HG03565 (cell line): ENCODE results near the gene L3HYPDH.

ENCODE experiments used
- ATAC-seq: cut with Tn5 transposase; IDR thresholded peaks from one replicate; pipeline ENCODE4 v1.9.1; 2021; ENCODE audit warnings: mild to moderate bottlenecking, moderate library complexity; ENCODE audit not compliant: unreplicated experiment

Gene L3HYPDH

DNA sequence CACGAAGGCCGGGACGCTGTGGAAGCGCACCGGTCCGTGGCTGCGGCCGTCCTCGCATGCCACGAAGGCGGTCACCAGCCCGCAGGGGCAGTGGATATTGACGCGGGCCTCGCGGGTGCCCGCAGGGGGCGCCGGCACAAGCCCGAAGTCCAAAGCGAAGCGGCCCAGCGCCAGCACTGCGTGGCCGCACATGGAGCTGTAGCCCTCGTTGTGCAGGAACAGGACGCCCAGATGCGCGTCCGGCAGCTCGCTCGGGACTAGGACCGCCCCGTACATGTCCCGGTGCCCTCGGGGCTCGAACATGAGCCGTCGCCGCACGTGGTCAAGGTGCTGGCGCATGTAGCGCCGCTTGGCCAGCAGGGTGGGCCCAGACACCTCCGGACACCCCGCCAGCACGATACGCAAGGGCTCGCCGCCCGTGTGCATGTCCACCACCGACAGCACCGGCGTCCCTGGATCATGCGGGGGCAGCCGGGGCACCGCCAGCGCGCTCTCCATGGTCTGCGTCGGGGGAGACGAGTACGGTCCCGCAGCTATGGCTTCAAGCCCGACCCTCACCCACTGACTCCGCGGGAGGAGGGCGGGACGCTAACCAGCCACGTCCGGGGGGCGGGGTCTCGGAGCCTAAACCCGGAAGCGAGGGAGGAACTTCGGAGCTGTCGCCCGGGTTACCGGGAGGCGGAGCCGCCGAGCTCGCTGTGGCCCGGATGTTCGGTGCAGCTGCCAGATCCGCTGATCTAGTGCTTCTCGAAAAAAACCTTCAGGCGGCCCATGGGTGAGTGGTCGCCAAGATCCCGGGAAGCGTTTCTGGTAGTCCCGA is at the start of gene L3HYPDH, which contains the start of gene JKAMP:
Gene L3HYPDH, minus strand, starts transcription at position 590 of the 820 bp plus-strand sequence. Its CDS starts 92 bp downstream, at position 498.
Gene JKAMP, plus strand, starts transcription at position 699 of the 820 bp plus-strand sequence. Its CDS starts 73 bp downstream, at position 772.
- ATAC-seq, result peak; percentile 73

DNA sequence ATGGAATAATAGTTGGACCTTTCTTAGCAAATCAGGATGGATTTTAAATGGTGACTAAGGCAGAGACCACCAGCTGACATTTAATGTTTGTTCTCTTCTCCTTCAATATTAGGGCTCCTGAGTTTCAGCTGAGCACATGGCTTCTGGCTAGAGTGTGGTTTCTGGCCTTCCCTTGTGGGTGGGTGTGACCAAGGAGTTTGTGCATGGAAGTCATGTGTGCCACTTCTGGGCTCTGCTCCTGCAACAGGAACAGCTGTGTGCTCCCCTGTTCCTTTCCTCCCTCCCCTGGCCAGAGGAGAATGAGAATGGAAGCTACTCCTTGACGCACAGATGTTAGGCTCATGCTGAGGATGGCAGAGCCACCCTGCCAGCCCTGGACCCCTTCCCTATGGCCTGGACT is 48.2 kb upstream of the L3HYPDH start:
- no peak for ATAC-seq

DNA sequence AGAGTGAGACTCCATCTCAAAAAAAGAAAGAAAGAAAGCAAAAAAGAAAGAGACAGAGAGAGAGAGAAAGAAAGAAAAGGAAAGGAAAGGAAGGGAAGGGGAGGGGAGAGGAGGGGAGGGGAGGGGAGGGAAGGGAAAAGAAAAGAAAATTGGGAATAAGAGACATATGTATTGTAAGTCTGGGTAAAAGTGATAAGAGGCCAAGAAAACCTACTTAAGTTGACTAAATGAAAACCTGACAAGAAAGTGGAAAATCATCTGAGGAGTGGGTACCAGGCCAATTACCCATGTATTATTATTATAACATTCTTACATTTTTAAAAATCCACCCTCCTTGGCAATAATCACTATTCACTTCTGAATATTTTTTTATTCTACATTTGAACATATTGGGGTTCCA is 46.1 kb upstream of the L3HYPDH start:
- ATAC-seq, result no peak

GRCh38 chr14:59529189-59529588 is 45.0 kb upstream of the L3HYPDH start:
- ATAC-seq, result no peak

DNA sequence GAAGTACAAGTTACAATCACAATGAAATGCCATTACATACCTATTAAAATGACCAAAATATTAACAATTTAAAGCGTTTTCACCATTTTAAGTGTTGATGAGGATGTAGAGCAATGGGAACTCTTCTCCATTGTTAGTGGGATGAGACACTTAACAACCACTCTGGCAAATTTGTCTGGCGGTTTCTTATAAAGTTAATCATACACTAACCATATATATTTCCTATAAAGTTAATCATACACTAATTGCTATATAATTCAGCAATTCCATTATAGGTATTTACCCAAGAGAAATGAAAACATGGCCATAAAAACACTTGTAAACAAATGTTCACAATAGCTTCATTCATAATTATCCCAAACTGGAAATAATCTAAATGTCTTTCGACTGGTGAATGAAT is 36.0 kb upstream of the L3HYPDH start:
- no peak for ATAC-seq

- ATAC-seq, result no peak
Observed at GRCh38 chr14:59511916-59512575, 27.8 kb upstream of the L3HYPDH start.

GRCh38 chr14:59510966-59511365 is 26.8 kb upstream of the L3HYPDH start:
- no peak for ATAC-seq

DNA sequence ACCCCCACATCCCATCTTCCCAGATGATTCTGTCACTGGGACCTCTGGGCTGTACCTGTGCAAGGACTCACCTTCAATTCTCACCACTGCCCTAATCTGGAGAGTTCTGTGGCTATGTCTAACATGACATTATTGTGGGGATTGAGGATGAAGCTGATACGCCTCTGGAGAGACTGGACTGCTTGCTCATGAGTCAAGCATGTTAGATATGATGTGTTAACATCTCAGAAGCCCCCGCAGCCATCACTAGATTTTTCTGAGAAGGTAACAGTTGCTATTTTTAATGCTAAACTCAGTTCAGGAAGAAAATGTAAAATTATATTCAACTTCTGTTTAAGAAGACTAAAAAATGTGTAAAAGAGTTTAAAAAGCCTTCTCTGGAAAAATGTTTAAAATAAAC is 25.8 kb upstream of the L3HYPDH start:
- ATAC-seq, result no peak

DNA sequence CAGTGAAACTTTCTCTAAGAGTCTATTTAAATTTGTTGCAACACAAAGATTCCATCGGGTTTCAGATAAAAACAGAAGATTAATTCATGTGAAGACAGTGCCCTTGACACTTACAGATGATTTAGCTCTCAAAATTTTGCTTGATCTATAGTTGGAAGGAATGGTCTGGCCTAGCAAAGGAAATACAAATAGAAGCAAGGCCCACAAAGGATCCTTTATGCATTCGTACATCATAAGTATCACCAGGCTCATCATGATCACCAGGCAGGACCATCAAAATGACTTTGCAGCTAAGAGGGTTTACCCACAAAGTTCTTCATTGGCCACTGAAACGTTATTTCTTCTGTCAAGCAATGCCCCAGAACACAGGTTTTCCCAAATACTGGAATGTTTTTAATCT is 24.9 kb upstream of the L3HYPDH start:
- no peak for ATAC-seq

GRCh38 chr14:59507752-59508103 is 23.5 kb upstream of the L3HYPDH start:
- no peak for ATAC-seq

GRCh38 chr14:59507063-59507751 is 23.0 kb upstream of the L3HYPDH start:
- ATAC-seq, result peak; percentile 86

- no peak for ATAC-seq
Observed at GRCh38 chr14:59503256-59503655, 19.0 kb upstream of the L3HYPDH start.

DNA sequence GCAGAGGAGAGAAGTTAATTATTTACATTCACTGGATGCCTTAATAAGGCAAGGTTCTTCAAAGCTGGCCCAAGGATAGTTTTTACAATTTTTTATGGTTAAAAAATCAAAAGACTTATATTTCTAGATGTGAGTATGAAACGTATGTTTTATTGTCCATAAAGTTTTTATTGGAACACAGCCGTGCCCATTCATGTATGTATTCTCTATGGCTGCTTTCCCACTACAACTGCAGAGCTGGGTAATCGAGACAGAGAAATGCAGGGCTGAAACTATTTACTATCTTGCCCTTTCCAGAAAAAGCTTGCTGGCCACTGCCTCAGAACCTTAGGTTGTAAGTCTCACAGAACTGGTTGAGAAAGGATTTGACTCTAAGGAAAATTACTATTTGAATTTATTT is 16.5 kb upstream of the L3HYPDH start:
- ATAC-seq, result no peak

DNA sequence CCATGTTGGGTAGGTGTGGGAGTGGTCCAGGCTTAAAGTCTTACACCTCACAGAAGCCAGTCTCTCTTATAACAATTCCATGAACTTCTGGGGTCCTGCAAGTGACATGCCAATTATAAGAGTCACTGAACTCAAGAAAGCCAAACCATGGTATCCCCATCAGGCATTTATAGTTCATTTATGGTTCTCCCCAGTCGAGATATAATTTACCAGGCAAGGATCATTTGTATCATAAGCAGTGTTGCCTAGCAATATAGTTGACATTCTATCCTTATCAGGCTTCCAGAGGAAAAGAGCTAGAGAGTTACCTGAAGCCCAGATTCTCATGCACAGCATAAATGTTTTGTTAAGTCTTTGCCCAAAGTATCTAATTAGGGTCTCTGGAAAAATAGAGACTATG is 8.2 kb upstream of the L3HYPDH start:
- ATAC-seq, result no peak

GRCh38 chr14:59490756-59491155 is 6.5 kb upstream of the L3HYPDH start:
- no peak for ATAC-seq

DNA sequence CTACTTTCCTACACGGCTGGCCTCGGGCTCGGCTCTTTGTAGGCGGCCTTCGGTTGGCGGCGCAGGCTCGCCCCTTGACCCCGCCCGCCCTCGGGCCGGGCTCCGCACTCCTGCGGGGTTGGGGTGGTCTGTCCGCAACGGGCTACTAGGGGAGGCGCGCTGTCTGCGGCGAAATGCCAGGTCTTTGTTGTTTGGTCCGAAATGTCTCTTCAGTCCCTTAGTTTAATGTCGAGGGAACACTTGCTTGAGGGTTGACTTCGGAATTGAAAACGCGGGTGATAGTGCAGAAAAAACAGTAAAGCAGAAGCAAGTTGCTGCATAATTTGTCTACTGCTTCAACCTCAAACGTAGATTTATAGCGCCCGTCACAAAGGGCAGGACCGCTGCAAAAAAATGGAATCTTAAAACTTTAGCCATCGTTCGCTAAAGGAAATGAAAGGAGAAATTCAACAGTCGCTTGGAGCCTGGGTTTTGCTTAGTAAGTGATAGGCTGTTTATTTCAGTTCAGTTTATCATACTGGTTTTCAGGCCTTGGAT is 499 bp upstream of the L3HYPDH start:
- peak; percentile 24 for ATAC-seq

DNA sequence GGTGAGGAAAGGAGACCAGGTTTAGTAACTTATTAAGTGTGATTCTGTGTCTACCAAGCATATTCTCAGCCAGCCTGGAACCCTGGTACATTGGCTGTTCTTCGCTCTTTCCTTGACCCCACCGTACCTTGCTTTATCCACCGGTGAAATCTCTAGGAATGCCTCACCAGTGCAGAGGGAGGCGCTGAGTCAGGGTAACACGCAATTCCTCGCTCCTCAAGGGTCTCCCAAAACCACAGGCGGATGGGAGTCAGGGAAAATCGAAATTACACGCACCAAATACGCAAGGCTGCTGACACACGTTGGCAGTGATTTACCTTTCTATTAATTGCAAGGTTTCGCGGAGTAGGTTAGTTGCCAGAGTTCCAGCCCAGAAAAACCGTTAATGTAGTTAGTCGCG is 845 bp downstream of the L3HYPDH start:
- ATAC-seq, result no peak

DNA sequence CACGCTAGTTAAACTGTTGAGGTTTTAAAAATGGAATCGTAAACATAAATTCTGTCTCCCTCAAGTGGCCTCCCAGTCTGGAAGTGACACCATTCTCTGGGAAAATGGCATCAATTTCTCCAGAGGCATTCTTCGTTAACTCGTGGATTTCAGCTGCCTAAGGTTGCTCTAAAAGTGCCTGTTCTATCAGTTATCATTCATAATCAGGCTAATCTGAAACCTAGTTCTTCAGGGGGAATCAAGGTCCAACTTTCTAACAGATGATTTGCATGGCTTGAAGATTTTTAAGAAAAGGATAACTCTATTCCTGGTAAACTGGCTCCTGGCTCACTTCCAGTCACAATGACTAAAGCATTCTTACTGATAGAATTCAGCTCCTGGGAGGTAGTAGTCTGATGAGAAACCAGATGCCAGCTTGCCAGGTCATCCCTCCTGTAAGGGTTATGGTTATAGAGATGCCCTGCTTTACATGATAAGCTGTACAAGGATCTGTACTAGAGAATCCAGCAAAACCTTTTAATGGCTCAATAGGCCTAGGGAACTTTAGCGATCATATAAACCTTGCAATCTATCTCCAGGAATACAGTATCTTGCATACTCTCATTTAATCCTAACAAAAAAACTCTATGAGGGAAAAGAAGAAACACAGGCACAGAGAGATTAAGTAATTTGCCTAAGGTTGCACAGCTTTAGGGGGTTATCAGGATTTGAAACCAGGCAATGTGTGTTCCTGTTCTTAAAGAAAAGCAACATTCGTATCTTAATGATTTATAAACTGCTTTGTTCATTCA is 1.5 kb downstream of the L3HYPDH start:
- ATAC-seq, result no peak

DNA sequence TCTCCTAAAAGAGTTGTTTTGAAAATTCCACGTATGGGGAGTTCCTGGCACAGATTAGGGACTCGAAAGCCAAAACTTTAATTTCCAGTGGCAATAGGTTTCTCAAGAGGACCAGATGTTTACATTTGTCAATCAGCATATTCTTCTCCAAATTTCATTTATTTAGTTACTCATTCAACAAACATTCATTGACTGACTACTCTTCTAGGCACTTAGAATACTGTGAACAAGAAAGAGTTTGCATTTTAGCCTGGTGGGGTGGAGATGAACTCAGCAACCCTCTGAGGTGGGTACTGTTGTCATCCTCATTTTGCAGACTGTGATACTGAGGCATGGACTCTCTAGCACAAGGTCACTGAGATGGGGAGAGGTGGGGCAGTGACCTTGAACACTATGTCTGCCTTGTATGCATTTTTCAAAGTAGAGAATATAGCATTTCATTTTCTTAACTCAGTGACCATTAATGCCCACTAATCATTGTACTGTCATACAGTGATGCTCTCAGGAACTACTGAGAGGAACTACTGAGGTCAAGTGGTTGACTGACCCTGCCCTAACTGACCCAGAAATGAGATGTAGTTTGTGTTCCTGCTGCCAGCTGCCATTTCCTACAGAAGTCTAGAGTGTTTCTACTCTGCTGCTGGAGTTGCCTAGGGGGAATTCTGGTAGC is 2.2 kb downstream of the L3HYPDH start:
- ATAC-seq, result no peak

DNA sequence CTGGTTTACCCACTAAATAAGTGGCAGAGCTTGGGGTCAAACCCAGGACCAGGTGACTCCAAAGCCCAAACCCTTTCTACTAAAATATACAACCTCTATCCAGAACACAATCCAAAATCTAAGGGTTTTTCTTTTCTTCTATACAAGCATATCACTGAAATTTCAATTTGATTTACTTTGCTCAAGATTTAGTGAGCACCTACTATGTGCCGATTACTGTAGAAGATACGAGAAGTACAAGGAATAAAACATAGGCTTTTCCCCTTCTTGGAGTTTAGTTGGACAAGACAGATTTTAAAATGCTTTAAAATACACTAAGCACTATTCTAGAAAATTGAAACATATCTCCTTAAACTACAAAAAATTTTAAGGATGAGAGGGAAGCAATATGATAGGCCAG is 2.8 kb downstream of the L3HYPDH start:
- ATAC-seq, result no peak
